H1 (cell line): Measurements from ENCODE around the gene TRIM71. TPM values are rescaled to one million over a fixed set of nuclear protein-coding genes. Genes with fewer than 3 reads are reported as not detected.

Source experiments
- CTCF ChIA-PET: fragments of 300-600 bp; sonication (Branson Sonifier 250); formaldehyde crosslinking; loops from one replicate; lab custom pipeline; 2021; ENCODE audit not compliant: partially characterized antibody; lab: Charles Lee
- POLR2A ChIA-PET: fragments of 300-600 bp; sonication (Branson Sonifier 250); formaldehyde crosslinking; loops from one replicate; lab custom pipeline; 2021; ENCODE audit warnings: inconsistent platforms; ENCODE audit not compliant: partially characterized antibody; lab: Charles Lee
- DNase-seq, 2 experiments: peaks; one replicate each; pipeline versions ENCODE4 v3.0.0 to v3.0.0-alpha.2; 2010 to 2022; ENCODE audit warnings: low spot score in 2 of 2, low read depth in 1 of 2, mixed read lengths in 1 of 2
- FAIRE-seq: peaks from 2 replicates; lab custom pipeline; 2011; peaks lifted over from hg19 to GRCh38; lab: Jason Lieb, UNC
- H2AFZ ChIP-seq: 2 replicates; pipeline ENCODE4 v1.8.1; 2012; ENCODE audit warnings: low read length, inconsistent platforms
- H2AK5ac ChIP-seq: 2 replicates; pipeline ENCODE4 v1.6.1; 2013; ENCODE audit warnings: low read depth, low read length
- H2BK120ac ChIP-seq: replicated peaks from 2 replicates; pipeline ENCODE3; 2013; ENCODE audit warnings: low read depth, low read length, inconsistent platforms
- H2BK12ac ChIP-seq: 2 replicates; pipeline ENCODE4 v1.6.1; 2013; ENCODE audit warnings: low read depth, low read length
- H2BK15ac ChIP-seq: 2 replicates; pipeline ENCODE4 v1.6.1; 2013; ENCODE audit warnings: low read length
- H2BK20ac ChIP-seq: 2 replicates; pipeline ENCODE4 v1.6.1; 2013; ENCODE audit warnings: low read length
- H2BK5ac ChIP-seq: 2 replicates; pipeline ENCODE4 v1.6.1; 2013; ENCODE audit warnings: low read depth, low read length
- H3K14ac ChIP-seq: 2 replicates; pipeline ENCODE4 v1.6.1; 2013; ENCODE audit warnings: inconsistent platforms; ENCODE audit not compliant: insufficient read length
- H3K18ac ChIP-seq: 2 replicates; pipeline ENCODE4 v1.6.1; 2013; ENCODE audit warnings: low read length; ENCODE audit errors: extremely low read depth
- H3K23ac ChIP-seq: 2 replicates; pipeline ENCODE4 v1.6.1; 2013; ENCODE audit warnings: inconsistent platforms; ENCODE audit not compliant: insufficient read length
- H3K23me2 ChIP-seq: 2 replicates; pipeline ENCODE4 v1.6.1; 2013; ENCODE audit warnings: low read depth, low read length
- H3K27ac ChIP-seq: 2 replicates; pipeline ENCODE4 v1.6.1; 2011; ENCODE audit warnings: low read depth, low read length, inconsistent platforms
- H3K27me3 ChIP-seq, 4 experiments: replicated peaks in 1 of 4; 1 replicate in 1 of 4; 2 replicates in 3 of 4; pipeline versions ENCODE4 v1.6.1 to v1.8.1; 2011 to 2013; ENCODE audit warnings: low read length in 3 of 4, mild to moderate bottlenecking in 3 of 4, inconsistent platforms in 2 of 4, mixed read lengths in 2 of 4, moderate library complexity in 1 of 4; ENCODE audit not compliant: control insufficient read depth in 3 of 4, insufficient read depth in 3 of 4; ENCODE audit errors: extremely low read depth in 1 of 4
- H3K36me3 ChIP-seq, 4 experiments: 2 replicates each; pipeline versions ENCODE4 v1.6.1 to v1.8.1; 2011 to 2013; ENCODE audit warnings: mild to moderate bottlenecking in 4 of 4, low read length in 3 of 4, moderate library complexity in 2 of 4, control low read depth in 1 of 4, inconsistent platforms in 1 of 4; ENCODE audit not compliant: insufficient read depth in 4 of 4, control insufficient read depth in 2 of 4
- H3K4ac ChIP-seq: replicated peaks from 2 replicates; pipeline ENCODE3; 2013; ENCODE audit warnings: low read length, low read depth, mixed read lengths, inconsistent platforms; ENCODE audit not compliant: insufficient read length
- H3K4me1 ChIP-seq, 4 experiments: replicated peaks in 1 of 4; 1 replicate in 1 of 4; 2 replicates in 3 of 4; pipeline versions ENCODE4 v1.6.1 to v1.8.1; 2011 to 2013; ENCODE audit warnings: low read length in 3 of 4, inconsistent platforms in 2 of 4, mixed read lengths in 1 of 4; ENCODE audit not compliant: insufficient read depth in 4 of 4, control insufficient read depth in 3 of 4
- H3K4me2 ChIP-seq, 2 experiments: 2 replicates each; pipeline versions ENCODE4 v1.6.1 to v1.8.1; 2011 to 2013; ENCODE audit warnings: low read depth in 2 of 2, low read length in 2 of 2, control low read depth in 1 of 2, inconsistent platforms in 1 of 2, mild to moderate bottlenecking in 1 of 2; ENCODE audit not compliant: insufficient read depth in 1 of 2
- H3K4me3 ChIP-seq, 4 experiments: fragments of 200-600, 300-600 bp in 1 of 4; sonication (generic), shearing (Covaris generic), sonication (Bioruptor Twin) in 1 of 4; 2 replicates each; pipeline versions ENCODE4 v1.5.1 to v1.8.1; 2011 to 2016; ENCODE audit warnings: low read length in 4 of 4, low read depth in 3 of 4, control low read depth in 2 of 4, inconsistent platforms in 2 of 4, mild to moderate bottlenecking in 2 of 4, mixed read lengths in 1 of 4, moderate library complexity in 1 of 4; ENCODE audit not compliant: insufficient read depth in 2 of 4; ENCODE audit errors: extremely low read depth in 1 of 4
- H3K56ac ChIP-seq: replicated peaks from 2 replicates; pipeline ENCODE3; 2013; ENCODE audit warnings: low read depth, mild to moderate bottlenecking, mixed read lengths, low read length, inconsistent platforms; ENCODE audit not compliant: insufficient read length
- H3K79me1 ChIP-seq: 2 replicates; pipeline ENCODE4 v1.6.1; 2013; ENCODE audit warnings: low read depth, low read length, control low read depth
- H3K79me2 ChIP-seq, 2 experiments: 2 replicates each; pipeline versions ENCODE4 v1.6.1 to v1.8.1; 2012 to 2013; ENCODE audit warnings: low read length in 2 of 2, mild to moderate bottlenecking in 2 of 2, inconsistent platforms in 1 of 2; ENCODE audit not compliant: insufficient read depth in 2 of 2, control insufficient read depth in 1 of 2
- H3K9ac ChIP-seq, 4 experiments: replicated peaks in 1 of 4; 1 replicate in 1 of 4; 2 replicates in 3 of 4; pipeline versions ENCODE4 v1.6.1 to v1.8.1; 2011 to 2013; ENCODE audit warnings: low read depth in 3 of 4, low read length in 3 of 4, control low read depth in 2 of 4, mild to moderate bottlenecking in 2 of 4, moderate library complexity in 2 of 4, inconsistent platforms in 1 of 4; ENCODE audit errors: extremely low read depth in 1 of 4
- H3K9me3 ChIP-seq, 2 experiments: 2 replicates each; pipeline versions ENCODE4 v1.6.1 to v1.8.1; 2012 to 2013; ENCODE audit warnings: mild to moderate bottlenecking in 2 of 2, moderate library complexity in 2 of 2, control low read depth in 1 of 2, inconsistent platforms in 1 of 2, low read depth in 1 of 2, low read length in 1 of 2, mixed read lengths in 1 of 2; ENCODE audit not compliant: insufficient read depth in 2 of 2
- H4K20me1 ChIP-seq, 2 experiments: replicated peaks in 1 of 2; 2 replicates each; pipeline versions ENCODE3 to v1.8.1; 2011 to 2013; ENCODE audit warnings: inconsistent platforms in 2 of 2, low read length in 2 of 2, mild to moderate bottlenecking in 1 of 2; ENCODE audit not compliant: insufficient read depth in 2 of 2, control insufficient read depth in 1 of 2
- H4K5ac ChIP-seq: 2 replicates; pipeline ENCODE4 v1.6.1; 2013; ENCODE audit warnings: low read length, low read depth, mixed read lengths, inconsistent platforms; ENCODE audit not compliant: insufficient read length
- H4K8ac ChIP-seq: 2 replicates; pipeline ENCODE4 v1.8.0; 2013; ENCODE audit warnings: mild to moderate bottlenecking, moderate library complexity, low read length, inconsistent platforms; ENCODE audit not compliant: insufficient read depth; ENCODE audit errors: extremely low read depth
- H4K91ac ChIP-seq: replicated peaks from 2 replicates; pipeline ENCODE3; 2013; ENCODE audit warnings: low read length, mixed read lengths, inconsistent platforms; ENCODE audit not compliant: insufficient read length
- BACH1 ChIP-seq: IDR thresholded peaks from 2 replicates; pipeline ENCODE4 v1.6.1; 2012; ENCODE audit warnings: low read length, improper control_type of control experiment
- FOSL1 ChIP-seq: IDR thresholded peaks from 2 replicates; pipeline ENCODE4 v1.6.1; 2011; ENCODE audit warnings: mild to moderate bottlenecking, low read depth, low read length, moderate library complexity; ENCODE audit not compliant: insufficient read depth
- JUN ChIP-seq: IDR thresholded peaks from 2 replicates; pipeline ENCODE4 v1.6.1; 2011; ENCODE audit warnings: low read depth, mild to moderate bottlenecking, improper control_type of control experiment, low read length
- MAFK ChIP-seq: IDR thresholded peaks from 2 replicates; pipeline ENCODE4 v1.6.1; 2012; ENCODE audit warnings: low read depth, mild to moderate bottlenecking, improper control_type of control experiment, low read length
- SAP30 ChIP-seq: fragments of 300-600 bp; sonication (generic); IDR thresholded peaks from 2 replicates; pipeline ENCODE4 v1.7.1; 2012; ENCODE audit warnings: low read length, moderate library complexity, mild to moderate bottlenecking, inconsistent platforms; ENCODE audit not compliant: insufficient read depth, insufficient replicate concordance
- SIN3A ChIP-seq, 2 experiments: IDR thresholded peaks in 1 of 2; conservative IDR thresholded peaks in 1 of 2; 2 replicates each; pipeline ENCODE4 v1.6.1; 2011 to 2012; ENCODE audit warnings: low read length in 2 of 2, improper control_type of control experiment in 1 of 2, low read depth in 1 of 2, mild to moderate bottlenecking in 1 of 2
- SRF ChIP-seq: IDR thresholded peaks from 2 replicates; pipeline ENCODE4 v1.6.1; 2011; ENCODE audit warnings: mild to moderate bottlenecking, low read depth, low read length, moderate library complexity
- TAF1 ChIP-seq: IDR thresholded peaks from 2 replicates; pipeline ENCODE4 v1.6.1; 2011; ENCODE audit warnings: mild to moderate bottlenecking, low read depth, low read length
- TAF7 ChIP-seq: optimal IDR thresholded peaks from 2 replicates; pipeline ENCODE3; 2011; ENCODE audit warnings: low read depth, mild to moderate bottlenecking, inconsistent platforms, low read length, moderate library complexity, borderline replicate concordance
- WGBS, 2 experiments: shearing (Covaris generic) in 1 of 2; methylation state at CpG; one replicate each; pipeline versions ENCODE4 v1.1.6 to v1.1.7; 2013 to 2015; ENCODE audit warnings: low lambda C conversion rate in 2 of 2, mixed read lengths in 2 of 2, inconsistent platforms in 1 of 2, low coverage in 1 of 2, missing lambda C conversion rate in 1 of 2; ENCODE audit not compliant: insufficient replicate concordance in 2 of 2, insufficient coverage in 1 of 2, insufficient read length in 1 of 2; ENCODE audit errors: extremely low coverage in 1 of 2, missing lambda C conversion rate in 1 of 2; 5-methylcytosine and 5-hydroxymethylcytosine counted together
- polyA plus RNA-seq, 7 experiments: library from polyadenylated mRNA; depleted of rRNA in 3 of 7; stranded (reverse) in 5 of 7; unstranded in 2 of 7; fragments of >200 nt in 5 of 7; fragments of 200-250 nt in 2 of 7; gene quantifications; 1 replicate in 5 of 7; 2 replicates in 1 of 7; 4 replicates in 1 of 7; pipeline versions ENCODE4 v1.2.1 to v1.2.3, GENCODE V29; 2011 to 2013; ENCODE audit warnings: missing spikeins in 2 of 7, mixed read lengths in 2 of 7
- total RNA-seq: library from RNA; stranded (reverse); fragmentation: NEBNext Ultra II Directional; extraction: Animal tissue kit (Norgen Biotek cat#: 25700); gene quantifications from 2 replicates; pipeline ENCODE4 v1.2.1, GENCODE V29; 2021
- TF ChIP-seq, protein P1 (sequence below): IDR thresholded peaks from 2 replicates; pipeline ENCODE4 v1.6.1; 2011; ENCODE audit warnings: low read depth, mild to moderate bottlenecking, low read length; ENCODE audit not compliant: insufficient read depth
- TF ChIP-seq, protein P2 (sequence below): IDR thresholded peaks from 2 replicates; pipeline ENCODE4 v1.6.1; 2012; ENCODE audit warnings: inconsistent platforms

TRIM71 gene
- total and polyA plus RNA-seq, 2 of the 8 experiments (the other 6 are each of a cell fraction or from before 2014, with no cell fraction given) = 53.7 to 293 TPM

DNA sequence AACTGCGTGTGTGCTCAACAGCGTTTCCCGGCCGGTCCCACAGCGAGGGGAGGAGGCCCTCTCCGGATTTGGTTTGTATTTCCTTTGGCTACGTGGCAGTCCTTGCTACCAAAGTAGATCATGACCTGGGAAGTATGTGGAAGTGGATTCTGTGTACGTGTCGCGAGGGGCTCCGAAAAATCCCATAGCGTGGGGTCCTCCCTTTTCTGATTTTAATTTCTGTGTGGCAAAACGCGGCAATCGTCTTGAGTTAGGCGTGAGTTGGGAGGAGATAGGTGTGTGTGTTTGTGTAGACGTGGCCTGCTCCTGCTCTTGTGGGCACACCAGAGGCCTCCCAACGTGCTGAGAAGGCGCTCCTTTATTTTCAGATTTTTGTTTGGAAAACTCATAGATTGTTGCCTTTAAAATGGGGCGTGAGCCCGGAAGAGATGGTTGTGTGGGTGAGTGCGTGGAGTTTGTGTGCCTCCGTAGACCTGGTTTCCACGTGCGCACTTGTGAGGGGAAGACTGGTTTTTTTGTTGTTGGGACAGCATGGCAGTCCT, 1.2 kb downstream of the TRIM71 start:
- Histone ChIP-seq H3K9ac (peak overlapping the region; percentile 92 to 99 (median 94)), H2BK12ac (peak overlapping the region; percentile 62; the same call in 1 of the 2 replicates), H4K8ac (peak overlapping the region; percentile 64), H2BK5ac (peak overlapping the region; percentile 98), H3K27me3 (no peaks in the 10 kb centered on the region), H3K4me2 (peak overlapping the region; percentile 93 to 96), H2BK120ac (peak overlapping the region; percentile 70), H3K4ac (peak overlapping the region; percentile 55), H3K18ac (peak overlapping the region; percentile 99), H2AK5ac (0 out of 2 replicates have a peak overlapping the region, but pooled peaks have one; percentile 0), H3K4me1 (peaks cover 9 to 24% (median 14%) of the 10 kb centered on the region in 4 experiments), H2BK20ac (no peak overlapping the region), H4K5ac (peak overlapping the region; percentile 95), H3K14ac (no peak overlapping the region), H3K79me2 (peaks cover 71 to 97% of the 10 kb centered on the region in 2 experiments), H3K23ac (peak overlapping the region; percentile 18), H3K27ac (peak overlapping the region; percentile 95), H2BK15ac (peak overlapping the region; percentile 29; the same call in 1 of the 2 replicates), H3K36me3 (peaks cover 24 to 65% (median 34%) of the 10 kb centered on the region in 4 experiments), H4K91ac (peak overlapping the region; percentile 99), H3K4me3 (peak overlapping the region; percentile 88 to 98 (median 94)), H2AFZ (no peak overlapping the region), H4K20me1 (peaks cover 20 to 29% of the 10 kb centered on the region in 2 experiments), H3K9me3 (no peaks in the 10 kb centered on the region), H3K23me2 (peaks cover 10% of the 10 kb centered on the region; the same call in 1 of the 2 replicates), H3K79me1 (no peaks in the 10 kb centered on the region), H3K56ac (peak overlapping the region; percentile 94)
- 1% methylated on average over 25 of the region's 25 CpGs; no CpG with 5 or more reads in 1 of the 2 experiments for WGBS, 2 experiments
- ChIA-PET POLR2A (interaction anchor here (1.4 to 15.1 kb wide), 6 partner anchors 8 to 53 kb away, joined by 5 to 230 read pairs (median 66); no protein-coding TSS in a partner anchor), CTCF (interaction anchor here (0.7 kb wide), 1 partner anchor 79 kb away, joined by 3 read pairs; no protein-coding TSS in a partner anchor)
- DNase-seq (no peak), FAIRE-seq (no peak)
- TF ChIP-seq SAP30 (peak; percentile 80), SRF (no peak), BACH1 (no peak), TAF7 (peak; percentile 53), JUN (no peak), TAF1 (no peak), SIN3A (conservative IDR thresholded peaks at IDR 0.05 in 1 of 2, IDR thresholded peaks at IDR 0.05 in 1 of 2; ENCODE audit: low read depth in 1 of 2, low read length in 2 of 2) (0 out of 4 replicates have a peak, but pooled peaks of 1 of the 2 experiments have one; percentile 16), MAFK (no peak), FOSL1 (no peak)
- TF ChIP-seq, protein P1, sequence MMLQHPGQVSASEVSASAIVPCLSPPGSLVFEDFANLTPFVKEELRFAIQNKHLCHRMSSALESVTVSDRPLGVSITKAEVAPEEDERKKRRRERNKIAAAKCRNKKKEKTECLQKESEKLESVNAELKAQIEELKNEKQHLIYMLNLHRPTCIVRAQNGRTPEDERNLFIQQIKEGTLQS = no peak
- TF ChIP-seq, protein P2, sequence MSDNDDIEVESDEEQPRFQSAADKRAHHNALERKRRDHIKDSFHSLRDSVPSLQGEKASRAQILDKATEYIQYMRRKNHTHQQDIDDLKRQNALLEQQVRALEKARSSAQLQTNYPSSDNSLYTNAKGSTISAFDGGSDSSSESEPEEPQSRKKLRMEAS = 0 out of 2 replicates have a peak, but pooled peaks have one; percentile 18
